Upper lobe of left lung (tissue), 6 donors: ENCODE measurements around the gene KPNA6. TPM values are rescaled to one million over a fixed set of nuclear protein-coding genes. Genes with fewer than 3 reads are reported as not detected.

Experiments
- ATAC-seq, 2 donors: fragments of 200-7000 bp; cut with Tn5 transposase; one replicate each; pipeline ENCODE4 v1.9.1; 2022; ENCODE audit warnings: mild to moderate bottlenecking in 2 of 2, moderate library complexity in 2 of 2; ENCODE audit not compliant: low FRiP score in 2 of 2
- DNase-seq, 2 donors: peaks; one replicate each; pipeline ENCODE4 v3.0.0-alpha.2; 2019 to 2020
- H3K27ac ChIP-seq, 4 donors: fragments of 200-600 bp; sonication (generic); one replicate each; pipeline ENCODE4 v1.5.1; 2016 to 2019
- H3K27me3 ChIP-seq, 4 donors: fragments of 200-600 bp; sonication (generic); one replicate each; pipeline ENCODE4 v1.5.1; 2017 to 2019
- H3K36me3 ChIP-seq, 4 donors: fragments of 200-600 bp; sonication (generic); one replicate each; pipeline ENCODE4 v1.5.1; 2016 to 2019
- H3K4me1 ChIP-seq, 4 donors: fragments of 200-600 bp; sonication (generic); one replicate each; pipeline ENCODE4 v1.5.1; 2018 to 2019
- H3K4me3 ChIP-seq, 4 donors: fragments of 200-600 bp; sonication (generic); one replicate each; pipeline ENCODE4 v1.5.1; 2017 to 2019; ENCODE audit warnings: mild to moderate bottlenecking in 2 of 4, moderate library complexity in 1 of 4
- H3K9me3 ChIP-seq, 4 donors: fragments of 200-600 bp; sonication (generic); one replicate each; pipeline ENCODE4 v1.5.1; 2018 to 2019
- CTCF ChIP-seq, 6 experiments: fragments of 450-650 bp in 4 of 6; fragments of 200-600 bp in 2 of 6; sonication (generic) in 2 of 6; IDR thresholded peaks; one replicate each; pipeline ENCODE4 v1.5.1; 2016 to 2019; ENCODE audit warnings: antibody characterized with exemption in 6 of 6
- EP300 ChIP-seq, 4 donors: sonication (generic); formaldehyde crosslinking; IDR thresholded peaks; one replicate each; pipeline ENCODE4 v1.5.1; 2017; ENCODE audit warnings: antibody characterized with exemption in 4 of 4, control low read depth in 2 of 4
- POLR2A ChIP-seq, 4 donors: fragments of 450-650 bp; IDR thresholded peaks; one replicate each; pipeline ENCODE4 v1.5.1; 2016 to 2017; ENCODE audit warnings: antibody characterized with exemption in 4 of 4, mild to moderate bottlenecking in 2 of 4
- POLR2AphosphoS5 ChIP-seq, 2 donors: sonication (generic); formaldehyde crosslinking; IDR thresholded peaks; one replicate each; pipeline ENCODE4 v1.5.1; 2017; ENCODE audit warnings: antibody characterized with exemption in 2 of 2
- WGBS, 2 donors: methylation state at CpG; one replicate each; pipeline ENCODE4 v1.1.5; 2017 to 2018; 5-methylcytosine and 5-hydroxymethylcytosine counted together
- total RNA-seq, 6 donors: library from RNA; depleted of rRNA in 4 of 6; stranded (reverse); fragments of >200 nt in 4 of 6; gene quantifications; one replicate each; pipeline versions ENCODE4 v1.1.0 to v1.2.1, GENCODE V29; 2016 to 2021
- donor health status: DM: no; HTN: no; CAD: no; lungs with moderate emphysema.
- donor health status: DM: no; HTN: yes; CAD: no; lungs with severe emphysema.

KPNA6 gene
- total RNA-seq, 6 donors from 2014 or later, result 16.8 to 53.8 (median 42.0) TPM

- H3K9me3 ChIP-seq, result no peaks in the 10 kb centered on the region
- H3K4me1 ChIP-seq, result peaks cover 24 to 36% (median 25%) of the 10 kb centered on the region in 4 donors
- WGBS, 2 donors, result 1 to 3% methylated on average over 4 of the region's 4 CpGs
- ATAC-seq (peak; percentile 74 to 83), DNase-seq (peak in 1 of 2 donors; percentile 92)
- TF ChIP-seq POLR2A (IDR thresholded peaks at IDR 0.05) (peak in 1 of 4 donors; percentile 12), EP300 (IDR thresholded peaks at IDR 0.05) (peak in 2 of 4 donors; percentile 17 to 47), POLR2AphosphoS5 (IDR thresholded peaks at IDR 0.05) (peak; percentile 57 to 84), CTCF (IDR thresholded peaks at IDR 0.05) (no peak)
- H3K36me3 ChIP-seq, result peaks cover 0 to 8% (median 0%) of the 10 kb centered on the region in 4 donors
- no peak overlapping the region for H3K4me3 ChIP-seq
- no peaks in the 10 kb centered on the region for H3K27me3 ChIP-seq
- H3K27ac ChIP-seq, result peak overlapping the region in 3 of 4 donors; percentile 20 to 75 (median 74)
Measured at GRCh38 chr1:32066489-32066873, 41.4 kb upstream of the KPNA6 start.

- Histone ChIP-seq H3K9me3 (no peaks in the 10 kb centered on the region), H3K27me3 (no peaks in the 10 kb centered on the region), H3K4me3 (no peak overlapping the region), H3K4me1 (peaks cover 30 to 54% (median 33%) of the 10 kb centered on the region in 4 donors), H3K27ac (no peak overlapping the region), H3K36me3 (no peaks in the 10 kb centered on the region)
- WGBS, 2 donors, result 84 to 93% methylated on average over 5 of the region's 5 CpGs
- no peak for DNase-seq
- no peak for ATAC-seq
- TF ChIP-seq CTCF (IDR thresholded peaks at IDR 0.05), result no peak
- TF ChIP-seq POLR2AphosphoS5 (IDR thresholded peaks at IDR 0.05), result no peak
- no peak for TF ChIP-seq POLR2A (IDR thresholded peaks at IDR 0.05)
- TF ChIP-seq EP300 (IDR thresholded peaks at IDR 0.05), result no peak
Measured at GRCh38 chr1:32068957-32069588, 38.8 kb upstream of the KPNA6 start.

GRCh38 chr1:32071758-32072621, 35.9 kb upstream of the KPNA6 start:
- Histone ChIP-seq H3K27me3 (no peaks in the 10 kb centered on the region), H3K36me3 (peaks cover 4 to 15% (median 12%) of the 10 kb centered on the region in 4 donors), H3K27ac (peak overlapping the region; percentile 81 to 95 (median 88)), H3K9me3 (no peaks in the 10 kb centered on the region), H3K4me3 (peak overlapping the region; percentile 54 to 90 (median 75)), H3K4me1 (peaks cover 23 to 48% (median 27%) of the 10 kb centered on the region in 4 donors)
- TF ChIP-seq POLR2AphosphoS5 (IDR thresholded peaks at IDR 0.05) (no peak), EP300 (IDR thresholded peaks at IDR 0.05) (no peak), POLR2A (IDR thresholded peaks at IDR 0.05) (no peak), CTCF (IDR thresholded peaks at IDR 0.05) (no peak)
- DNase-seq (no peak), ATAC-seq (no peak)
- 13 to 17% methylated on average over 14 of the region's 14 CpGs for WGBS, 2 donors

GRCh38 chr1:32072622-32073298, 35.1 kb upstream of the KPNA6 start, which contains the start of gene TMEM39B:
TMEM39B (plus strand) TSS chr1:32072939; CDS start chr1:32073048, 109 bp downstream.
- no peaks in the 10 kb centered on the region for H3K27me3 ChIP-seq

More at GRCh38 chr1:32072622-32073298, 35.1 kb upstream of the KPNA6 start, which contains the start of gene TMEM39B:
- Histone ChIP-seq H3K36me3 (peaks cover 4 to 23% (median 19%) of the 10 kb centered on the region in 4 donors), H3K27ac (peak within 1 kb of the TSS; percentile 81 to 95 (median 88)), H3K4me3 (peak within 1 kb of the TSS; percentile 54 to 90 (median 75)), H3K9me3 (no peaks in the 10 kb centered on the region), H3K4me1 (peaks cover 17 to 40% (median 20%) of the 10 kb centered on the region in 4 donors)
- ATAC-seq (peak; percentile 97), DNase-seq (peak; percentile 98 to 99)
- WGBS, 2 donors, result 1 to 2% methylated on average over 18 to 44 of the region's 67 CpGs
- TF ChIP-seq EP300 (IDR thresholded peaks at IDR 0.05) (peak in 1 of 4 donors; percentile 58), POLR2A (IDR thresholded peaks at IDR 0.05) (peak in 2 of 4 donors; percentile 30 to 74), POLR2AphosphoS5 (IDR thresholded peaks at IDR 0.05) (peak; percentile 81 to 86), CTCF (IDR thresholded peaks at IDR 0.05) (peak in 3 of 6 experiments; percentile 21 to 52 (median 38))
